Subcutaneous abdominal adipose tissue (tissue), 5 donors: ENCODE results near the gene RAB3IL1.

Source experiments
- H3K27ac ChIP-seq: one replicate; pipeline ENCODE4 v1.7.0; 2013; ENCODE audit warnings: low read depth, mild to moderate bottlenecking, inconsistent platforms, low read length, moderate library complexity
- H3K27me3 ChIP-seq, 5 donors: one replicate each; pipeline ENCODE4 v1.7.0; 2013; ENCODE audit warnings: low read length in 5 of 5, inconsistent platforms in 1 of 5; ENCODE audit not compliant: control insufficient read depth in 5 of 5, insufficient read depth in 4 of 5
- H3K36me3 ChIP-seq, 5 donors: one replicate each; pipeline ENCODE4 v1.7.0; 2013; ENCODE audit warnings: low read length in 5 of 5; ENCODE audit not compliant: control insufficient read depth in 5 of 5, insufficient read depth in 5 of 5
- H3K4me1 ChIP-seq, 5 donors: one replicate each; pipeline ENCODE4 v1.7.0; 2013; ENCODE audit warnings: low read length in 5 of 5, mild to moderate bottlenecking in 3 of 5, moderate library complexity in 1 of 5; ENCODE audit not compliant: control insufficient read depth in 5 of 5, insufficient read depth in 5 of 5
- H3K4me3 ChIP-seq, 5 donors: one replicate each; pipeline ENCODE4 v1.7.0; 2013; ENCODE audit warnings: low read length in 5 of 5, low read depth in 1 of 5
- H3K9ac ChIP-seq, 5 donors: one replicate each; pipeline ENCODE4 v1.7.0; 2013; ENCODE audit warnings: low read length in 5 of 5, mild to moderate bottlenecking in 4 of 5, moderate library complexity in 3 of 5
- H3K9me3 ChIP-seq, 5 donors: one replicate each; pipeline ENCODE4 v1.7.0; 2013; ENCODE audit warnings: low read length in 5 of 5; ENCODE audit not compliant: control insufficient read depth in 5 of 5
- donor health status: healthy.
- donor health status: healthy.
- donor health status: healthy.
- donor health status: healthy.
- donor health status: healthy.

RAB3IL1 gene

GRCh38 chr11:61921446-61921845 lies 4.1 kb upstream of the RAB3IL1 start:
- Histone ChIP-seq H3K9me3 (no peaks in the 10 kb centered on the region), H3K27me3 (peaks cover 6 to 40% (median 18%) of the 10 kb centered on the region in 5 donors), H3K27ac (no peak overlapping the region), H3K9ac (no peak overlapping the region), H3K4me1 (peaks cover 10 to 74% (median 44%) of the 10 kb centered on the region in 5 donors), H3K4me3 (no peak overlapping the region), H3K36me3 (no peaks in the 10 kb centered on the region)

- H3K4me1 ChIP-seq = peaks cover 10 to 83% (median 53%) of the 10 kb centered on the region in 5 donors
- no peaks in the 10 kb centered on the region for H3K9me3 ChIP-seq
- H3K36me3 ChIP-seq = no peaks in the 10 kb centered on the region
- H3K9ac ChIP-seq = no peak overlapping the region
- no peak overlapping the region for H3K27ac ChIP-seq
- peaks cover 6 to 41% (median 18%) of the 10 kb centered on the region in 5 donors for H3K27me3 ChIP-seq
- H3K4me3 ChIP-seq = no peak overlapping the region
Observed at GRCh38 chr11:61919705-61920631, 2.6 kb upstream of the RAB3IL1 start.

- Histone ChIP-seq H3K27ac (peak overlapping the region; percentile 41), H3K4me1 (peaks cover 7 to 84% (median 59%) of the 10 kb centered on the region in 5 donors), H3K9ac (no peak overlapping the region), H3K4me3 (no peak overlapping the region), H3K9me3 (no peaks in the 10 kb centered on the region), H3K27me3 (peaks cover 6 to 39% (median 18%) of the 10 kb centered on the region in 5 donors), H3K36me3 (no peaks in the 10 kb centered on the region)
Observed at GRCh38 chr11:61918938-61919704, 1.8 kb upstream of the RAB3IL1 start.

GRCh38 chr11:61918251-61918937 lies 1.0 kb upstream of the RAB3IL1 start:
- Histone ChIP-seq H3K27ac (peak overlapping the region; percentile 60), H3K36me3 (no peaks in the 10 kb centered on the region), H3K4me1 (peaks cover 7 to 84% (median 59%) of the 10 kb centered on the region in 5 donors), H3K27me3 (peaks cover 6 to 37% (median 18%) of the 10 kb centered on the region in 5 donors), H3K4me3 (peak overlapping the region in 3 of 5 donors; percentile 63 to 73 (median 69)), H3K9ac (peak overlapping the region in 2 of 5 donors; percentile 6 to 73), H3K9me3 (no peaks in the 10 kb centered on the region)

- no peaks in the 10 kb centered on the region for H3K9me3 ChIP-seq
- H3K9ac ChIP-seq = peak overlapping the region in 3 of 5 donors; percentile 66 to 73 (median 70)
- H3K27ac ChIP-seq = peak overlapping the region; percentile 23
- no peaks in the 10 kb centered on the region for H3K36me3 ChIP-seq
- H3K27me3 ChIP-seq = peaks cover 6 to 34% (median 15%) of the 10 kb centered on the region in 5 donors
- H3K4me1 ChIP-seq = peaks cover 7 to 83% (median 66%) of the 10 kb centered on the region in 5 donors
- peak overlapping the region; percentile 63 to 73 (median 67) for H3K4me3 ChIP-seq
Observed at GRCh38 chr11:61916737-61917333, 531 bp downstream of the RAB3IL1 start.

- Histone ChIP-seq H3K27ac (no peak overlapping the region), H3K9me3 (no peaks in the 10 kb centered on the region), H3K4me3 (peak overlapping the region in 2 of 5 donors; percentile 2 to 34), H3K27me3 (peaks cover 2 to 25% (median 12%) of the 10 kb centered on the region in 5 donors), H3K4me1 (peaks cover 13 to 90% (median 81%) of the 10 kb centered on the region in 5 donors), H3K9ac (no peak overlapping the region), H3K36me3 (no peaks in the 10 kb centered on the region)
Observed at GRCh38 chr11:61914471-61915171, 2.7 kb downstream of the RAB3IL1 start.

- Histone ChIP-seq H3K4me3 (no peak overlapping the region), H3K9me3 (no peaks in the 10 kb centered on the region), H3K27ac (no peak overlapping the region), H3K36me3 (no peaks in the 10 kb centered on the region), H3K4me1 (peaks cover 12 to 90% (median 83%) of the 10 kb centered on the region in 5 donors), H3K9ac (peak overlapping the region in 1 of 5 donors; percentile 22), H3K27me3 (peaks cover 0 to 17% (median 4%) of the 10 kb centered on the region in 5 donors)
Observed at GRCh38 chr11:61913699-61914395, 3.5 kb downstream of the RAB3IL1 start.

- Histone ChIP-seq H3K9ac (peak overlapping the region in 2 of 5 donors; percentile 9 to 37), H3K4me3 (peak overlapping the region in 3 of 5 donors; percentile 1 to 6 (median 3)), H3K27ac (no peak overlapping the region), H3K27me3 (peaks cover 0 to 10% (median 0%) of the 10 kb centered on the region in 5 donors), H3K9me3 (no peaks in the 10 kb centered on the region), H3K36me3 (no peaks in the 10 kb centered on the region), H3K4me1 (peaks cover 16 to 90% (median 83%) of the 10 kb centered on the region in 5 donors)
Observed at GRCh38 chr11:61912991-61913698, 4.2 kb downstream of the RAB3IL1 start.
